Pancreas (tissue), 10 donors: ENCODE data around the gene CCDC93. TPM values are rescaled to one million over a fixed set of nuclear protein-coding genes. Genes with fewer than 3 reads are reported as not detected.

Experiments used
- ATAC-seq, 4 donors: fragments of 200-7000 bp; cut with Tn5 transposase; one replicate each; pipeline versions ENCODE4 v1.8.0 to v1.9.1; 2020; ENCODE audit warnings: mild to moderate bottlenecking in 4 of 4, moderate library complexity in 4 of 4
- DNase-seq, 6 donors: peaks; one replicate each; pipeline ENCODE4 v3.0.0-alpha.2; 2020
- FAIRE-seq: peaks from 2 replicates; lab custom pipeline; 2012; peaks lifted over from hg19 to GRCh38; lab: Jason Lieb, UNC
- H3K27ac ChIP-seq, 4 donors: fragments of 200-600 bp; sonication (generic); 1 replicate in 3 of 4; 2 replicates in 1 of 4; pipeline versions ENCODE4 v1.5.0 to v1.8.0; 2020
- H3K27me3 ChIP-seq, 4 donors: fragments of 200-600 bp; one replicate each; pipeline ENCODE4 v1.8.0; 2021
- H3K36me3 ChIP-seq, 3 donors: fragments of 200-600 bp; sonication (generic) in 1 of 3; one replicate each; pipeline versions ENCODE4 v1.5.0 to v1.8.0; 2020 to 2021
- H3K4me1 ChIP-seq, 3 donors: fragments of 200-600 bp; one replicate each; pipeline ENCODE4 v1.8.0; 2021
- H3K4me3 ChIP-seq, 4 donors: fragments of 200-600 bp; sonication (generic) in 2 of 4; one replicate each; pipeline versions ENCODE4 v1.5.0 to v1.8.0; 2020 to 2021
- H3K9me3 ChIP-seq, 4 donors: fragments of 200-600 bp; one replicate each; pipeline ENCODE4 v1.8.0; 2021
- WGBS, 2 donors: extraction: QIAGEN DNeasy Blood & Tissue Kit; methylation state at CpG; one replicate each; pipeline ENCODE4 v1.1.7; 2013; 5-methylcytosine and 5-hydroxymethylcytosine counted together
- intact Hi-C, 3 donors: fragments of 100-400 bp; cut with DNase I; formaldehyde crosslinking; loops; one replicate each; pipeline versions ENCODE4 v1.11.1 to v1.14.2; 2022
- polyA plus RNA-seq, 2 donors: library from polyadenylated mRNA; stranded (reverse); fragments of 200-250 nt; gene quantifications; one replicate each; pipeline ENCODE4 v1.2.3, GENCODE V29; 2013
- total RNA-seq, 6 donors: library from RNA; stranded (reverse); fragmentation: NEBNext Ultra II Directional in 4 of 6; extraction: Animal tissue kit (Norgen Biotek cat#: 25700) in 4 of 6; gene quantifications; one replicate each; pipeline versions ENCODE4 v1.2.1 to v1.2.4, GENCODE V29; 2021 to 2023
- TF ChIP-seq, protein P1 (sequence below), 4 donors: fragments of 200-600 bp; sonication (generic) in 3 of 4; IDR thresholded peaks; one replicate each; pipeline versions ENCODE4 v1.5.0 to v1.8.0; 2021; ENCODE audit warnings: antibody characterized with exemption in 4 of 4
- donor health status: healthy with polysubstance abuse.
- donor health status: DM: no; HTN: no; CAD: no; lungs with moderate emphysema.
- donor health status: DM: no; HTN: no; CAD: no.
- donor health status: control.
- donor health status: control.
- donor health status: Bipolar disorder and iron deficiency.
- donor health status: DM: yes; HTN: yes; CAD: no.
- donor health status: DM: no; HTN: no; CAD: no.
- donor health status: DM: no; HTN: no; CAD: no.
- donor health status: DM: yes; HTN: yes; CAD: no.

The CCDC93 gene
- total and polyA plus RNA-seq, 8 donors = 8.2 to 28.6 (median 17.0) TPM

DNA sequence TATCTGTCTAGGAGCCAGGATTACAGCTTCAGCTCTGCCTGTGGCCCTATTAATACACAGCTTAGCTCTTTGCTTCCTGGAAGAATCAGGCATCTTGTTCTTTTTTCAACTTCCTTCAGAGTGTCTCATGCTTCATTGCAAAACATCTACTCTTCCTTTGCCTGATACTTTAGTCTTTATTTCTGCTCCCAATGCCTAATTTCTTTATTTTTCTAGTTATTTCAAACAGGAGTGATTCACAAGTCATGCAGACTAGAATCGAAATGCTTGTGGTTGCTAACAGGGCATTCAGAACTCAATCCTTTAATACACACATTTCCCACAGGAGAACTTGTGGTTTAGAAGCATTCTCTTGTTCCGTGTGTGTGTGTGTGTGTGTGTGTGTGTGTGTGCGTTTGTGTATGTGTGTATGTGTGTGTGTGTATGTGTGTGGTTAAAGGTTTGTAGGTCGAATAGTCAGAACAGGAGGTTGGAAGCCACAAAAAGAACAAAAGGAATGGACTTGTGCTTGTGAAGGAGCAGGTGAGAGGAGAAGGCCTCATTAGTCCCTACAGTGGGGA is 46.1 kb upstream of the CCDC93 start:
- no peak overlapping the region for H3K4me3 ChIP-seq
- intact Hi-C loops = loop anchor here in 1 of 3 donors (10.0 kb wide), 1 partner anchor 135 kb away; no protein-coding TSS in a partner anchor
- H3K27ac ChIP-seq = no peak overlapping the region
- peaks cover 0 to 6% (median under 1%) of the 10 kb centered on the region in 3 donors for H3K4me1 ChIP-seq
- H3K27me3 ChIP-seq = no peaks in the 10 kb centered on the region
- TF ChIP-seq, protein P1, sequence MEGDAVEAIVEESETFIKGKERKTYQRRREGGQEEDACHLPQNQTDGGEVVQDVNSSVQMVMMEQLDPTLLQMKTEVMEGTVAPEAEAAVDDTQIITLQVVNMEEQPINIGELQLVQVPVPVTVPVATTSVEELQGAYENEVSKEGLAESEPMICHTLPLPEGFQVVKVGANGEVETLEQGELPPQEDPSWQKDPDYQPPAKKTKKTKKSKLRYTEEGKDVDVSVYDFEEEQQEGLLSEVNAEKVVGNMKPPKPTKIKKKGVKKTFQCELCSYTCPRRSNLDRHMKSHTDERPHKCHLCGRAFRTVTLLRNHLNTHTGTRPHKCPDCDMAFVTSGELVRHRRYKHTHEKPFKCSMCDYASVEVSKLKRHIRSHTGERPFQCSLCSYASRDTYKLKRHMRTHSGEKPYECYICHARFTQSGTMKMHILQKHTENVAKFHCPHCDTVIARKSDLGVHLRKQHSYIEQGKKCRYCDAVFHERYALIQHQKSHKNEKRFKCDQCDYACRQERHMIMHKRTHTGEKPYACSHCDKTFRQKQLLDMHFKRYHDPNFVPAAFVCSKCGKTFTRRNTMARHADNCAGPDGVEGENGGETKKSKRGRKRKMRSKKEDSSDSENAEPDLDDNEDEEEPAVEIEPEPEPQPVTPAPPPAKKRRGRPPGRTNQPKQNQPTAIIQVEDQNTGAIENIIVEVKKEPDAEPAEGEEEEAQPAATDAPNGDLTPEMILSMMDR (IDR thresholded peaks at IDR 0.05) = no peak
- H3K36me3 ChIP-seq = no peaks in the 10 kb centered on the region
- no peak for FAIRE-seq
- H3K9me3 ChIP-seq = no peaks in the 10 kb centered on the region
- ATAC-seq = peak in 2 of 4 donors; percentile 52 to 67
- DNase-seq = no peak
- 65 to 76% methylated on average over 4 of the region's 4 CpGs for WGBS, 2 donors

GRCh38 chr2:118058951-118059350 is 45.1 kb upstream of the CCDC93 start:
- FAIRE-seq (no peak), ATAC-seq (no peak)

GRCh38 chr2:118056801-118057200 is 42.9 kb upstream of the CCDC93 start:
- Histone ChIP-seq H3K27ac (no peak overlapping the region), H3K9me3 (no peaks in the 10 kb centered on the region), H3K27me3 (no peaks in the 10 kb centered on the region), H3K4me3 (no peak overlapping the region), H3K36me3 (no peaks in the 10 kb centered on the region), H3K4me1 (no peaks in the 10 kb centered on the region)
- ATAC-seq (no peak), FAIRE-seq (no peak), DNase-seq (no peak)
- WGBS, 2 donors = 84 to 89% methylated on average over 3 of the region's 3 CpGs
- intact Hi-C loops = no loop called here
- TF ChIP-seq, protein P1 (IDR thresholded peaks at IDR 0.05) = no peak

More at GRCh38 chr2:118058951-118059350, 45.1 kb upstream of the CCDC93 start:
- Histone ChIP-seq H3K4me1 (no peaks in the 10 kb centered on the region), H3K27me3 (no peaks in the 10 kb centered on the region), H3K4me3 (no peak overlapping the region), H3K9me3 (no peaks in the 10 kb centered on the region), H3K27ac (no peak overlapping the region), H3K36me3 (no peaks in the 10 kb centered on the region)
- no peak for DNase-seq
- TF ChIP-seq, protein P1 (IDR thresholded peaks at IDR 0.05) = no peak
- intact Hi-C loops = no loop called here
- 66 to 73% methylated on average over 3 of the region's 3 CpGs for WGBS, 2 donors

GRCh38 chr2:118056165-118056534 is 42.3 kb upstream of the CCDC93 start:
- TF ChIP-seq, protein P1 (IDR thresholded peaks at IDR 0.05) = no peak
- H3K4me1 ChIP-seq = no peaks in the 10 kb centered on the region
- H3K9me3 ChIP-seq = no peaks in the 10 kb centered on the region
- no peaks in the 10 kb centered on the region for H3K36me3 ChIP-seq
- DNase-seq (no peak), ATAC-seq (peak in 2 of 4 donors; percentile 51 to 76), FAIRE-seq (no peak)
- H3K4me3 ChIP-seq = no peak overlapping the region
- H3K27ac ChIP-seq = no peak overlapping the region
- WGBS, 2 donors = 58 to 59% methylated on average over 3 of the region's 3 CpGs
- intact Hi-C loops = no loop called here
- no peaks in the 10 kb centered on the region for H3K27me3 ChIP-seq

DNA sequence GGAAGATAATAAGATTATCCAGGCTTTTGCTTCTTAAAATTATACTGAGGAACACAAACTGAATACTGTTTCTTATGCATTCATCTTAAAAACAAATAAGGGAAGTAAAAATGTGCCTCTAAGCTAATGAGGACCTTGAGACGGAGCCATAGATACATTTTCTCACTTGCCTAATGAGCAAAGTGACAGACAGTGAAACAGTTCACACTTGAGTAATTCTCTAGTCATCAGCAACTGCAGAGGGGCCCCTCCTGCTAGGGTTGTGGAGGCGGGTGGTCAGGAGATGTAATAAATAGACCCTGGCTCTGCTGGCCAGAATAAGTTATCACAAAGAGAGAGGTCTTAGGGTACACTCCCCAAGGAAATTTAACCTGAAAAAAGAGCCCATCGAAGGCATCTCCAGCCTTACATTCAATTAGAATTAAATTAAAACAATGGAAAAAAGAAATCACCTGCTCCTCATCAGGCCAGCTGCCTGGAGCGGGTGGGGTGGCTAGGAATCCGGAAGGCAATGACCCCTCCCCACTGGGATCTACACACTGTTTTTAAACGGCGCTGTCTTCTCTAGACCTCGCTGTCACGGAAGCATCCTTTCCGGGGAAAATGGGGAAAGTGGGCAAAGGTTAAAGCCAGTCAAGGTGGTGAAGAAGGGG is 41.8 kb upstream of the CCDC93 start:
- Histone ChIP-seq H3K4me3 (no peak overlapping the region), H3K4me1 (no peaks in the 10 kb centered on the region), H3K27ac (no peak overlapping the region), H3K36me3 (no peaks in the 10 kb centered on the region), H3K27me3 (no peaks in the 10 kb centered on the region), H3K9me3 (no peaks in the 10 kb centered on the region)
- DNase-seq (no peak), FAIRE-seq (no peak), ATAC-seq (peak in 1 of 4 donors; percentile 21)
- intact Hi-C loops = no loop called here
- WGBS, 2 donors = 81 to 87% methylated on average over 10 of the region's 10 CpGs
- TF ChIP-seq, protein P1 (IDR thresholded peaks at IDR 0.05) = no peak
